ENCODE results near the gene GPR37. TPM values are rescaled to one million over a fixed set of nuclear protein-coding genes. Genes with fewer than 3 reads are reported as not detected.
A peak's percentile ranks its signal among the peaks of the same experiment; 100 is the strongest.

The GPR37 gene
- total RNA-seq: under 0.01 and 0.29 TPM in 2 replicates

- Histone ChIP-seq H3K27me3 (ENCODE audit: insufficient read depth, low read length) (peaks cover 24% of the 10 kb centered on the region), H3K36me3 (ENCODE audit: insufficient read depth, low read length) (no peaks in the 10 kb centered on the region), H3K27ac (ENCODE audit: low read depth, low read length) (no peak within 1 kb of the TSS), H2AFZ (ENCODE audit: low read length) (peak within 1 kb of the TSS; percentile 85), H3K9me3 (ENCODE audit: low read depth, low read length) (no peaks in the 10 kb centered on the region), H3K4me1 (ENCODE audit: insufficient read depth, low read length) (peaks cover 3% of the 10 kb centered on the region), H3K4me2 (ENCODE audit: insufficient read depth, low read length) (peak within 1 kb of the TSS; percentile 73), H3K79me2 (ENCODE audit: insufficient read depth, low read length) (no peaks in the 10 kb centered on the region), H3K4me3 (ENCODE audit: insufficient read depth, low read length) (peak within 1 kb of the TSS; percentile 68), H4K20me1 (ENCODE audit: insufficient read depth, low read length) (no peaks in the 10 kb centered on the region)
- TF ChIP-seq CTCF (IDR thresholded peaks at IDR 0.05; ENCODE audit: extremely low read depth, low read depth, low read length): no peak
- peak; percentile 90 for DNase-seq (ENCODE audit: insufficient read length, low spot score, missing footprints)
These were observed at the start of gene GPR37 for GRCh38 chr7:124765401-124766352. GPR37 (minus strand) TSS chr7:124765792; CDS start chr7:124764976, 816 bp downstream.

GRCh38 chr7:124813994-124814798, 48.6 kb upstream of the GPR37 start:
- H3K79me2 ChIP-seq (ENCODE audit: insufficient read depth, low read length): no peaks in the 10 kb centered on the region
- no peak overlapping the region for H3K4me3 ChIP-seq (ENCODE audit: insufficient read depth, low read length)
- peaks cover 3% of the 10 kb centered on the region for H3K27me3 ChIP-seq (ENCODE audit: insufficient read depth, low read length)
- no peak overlapping the region for H3K27ac ChIP-seq (ENCODE audit: low read depth, low read length)
- no peaks in the 10 kb centered on the region for H3K4me1 ChIP-seq (ENCODE audit: insufficient read depth, low read length)
- H3K4me2 ChIP-seq (ENCODE audit: insufficient read depth, low read length): no peak overlapping the region
- no peak for TF ChIP-seq CTCF (IDR thresholded peaks at IDR 0.05; ENCODE audit: extremely low read depth, low read depth, low read length)
- DNase-seq (ENCODE audit: insufficient read length, low spot score, missing footprints): no peak
- H2AFZ ChIP-seq (ENCODE audit: low read length): no peak overlapping the region
- no peaks in the 10 kb centered on the region for H3K9me3 ChIP-seq (ENCODE audit: low read depth, low read length)
- no peaks in the 10 kb centered on the region for H3K36me3 ChIP-seq (ENCODE audit: insufficient read depth, low read length)
- H4K20me1 ChIP-seq (ENCODE audit: insufficient read depth, low read length): no peaks in the 10 kb centered on the region

- TF ChIP-seq CTCF (IDR thresholded peaks at IDR 0.05; ENCODE audit: extremely low read depth, low read depth, low read length): no peak
- no peaks in the 10 kb centered on the region for H3K9me3 ChIP-seq (ENCODE audit: low read depth, low read length)
- H2AFZ ChIP-seq (ENCODE audit: low read length): no peak overlapping the region
- no peaks in the 10 kb centered on the region for H3K36me3 ChIP-seq (ENCODE audit: insufficient read depth, low read length)
- no peak overlapping the region for H3K27ac ChIP-seq (ENCODE audit: low read depth, low read length)
- H3K4me2 ChIP-seq (ENCODE audit: insufficient read depth, low read length): no peak overlapping the region
- no peak overlapping the region for H3K4me3 ChIP-seq (ENCODE audit: insufficient read depth, low read length)
- no peaks in the 10 kb centered on the region for H3K79me2 ChIP-seq (ENCODE audit: insufficient read depth, low read length)
- no peaks in the 10 kb centered on the region for H4K20me1 ChIP-seq (ENCODE audit: insufficient read depth, low read length)
- no peak for DNase-seq (ENCODE audit: insufficient read length, low spot score, missing footprints)
- peaks cover 3% of the 10 kb centered on the region for H3K27me3 ChIP-seq (ENCODE audit: insufficient read depth, low read length)
- no peaks in the 10 kb centered on the region for H3K4me1 ChIP-seq (ENCODE audit: insufficient read depth, low read length)
These were observed 47.2 kb upstream of the GPR37 start for GRCh38 chr7:124812764-124813163.
